GM10266 (cell line): ENCODE results near the gene ARMC9.

Experiments
- DNase-seq: peaks from one replicate; pipeline ENCODE4 v3.0.0; 2012; ENCODE audit errors: extremely low spot score
- TF ChIP-seq, protein P1 (sequence below): IDR thresholded peaks from 2 replicates; pipeline ENCODE4 v1.5.1; 2012; ENCODE audit warnings: mild to moderate bottlenecking, low read depth; ENCODE audit not compliant: control insufficient read depth, insufficient read depth; ENCODE audit errors: missing control alignments

Gene ARMC9

DNA sequence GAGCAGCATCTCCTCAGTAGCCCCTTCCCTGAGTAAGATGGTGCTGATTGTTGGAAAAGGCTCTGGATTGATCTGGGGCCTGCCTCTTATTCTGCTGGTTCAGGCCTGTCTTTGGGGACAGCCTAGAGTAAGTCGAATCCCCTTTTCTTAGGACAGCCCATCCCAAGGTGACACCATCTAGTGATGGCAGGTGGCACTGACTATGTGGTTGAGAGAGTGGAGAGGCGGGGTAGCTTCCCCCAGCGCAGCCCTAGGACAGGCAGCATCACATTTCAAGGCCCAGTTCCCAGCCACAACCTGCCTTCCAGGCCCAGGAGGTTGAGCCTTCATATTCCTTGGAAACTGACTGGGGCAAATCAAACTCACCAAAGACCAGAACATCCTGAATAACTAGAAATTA lies 128.0 kb downstream of the ARMC9 start:
- TF ChIP-seq, protein P1, sequence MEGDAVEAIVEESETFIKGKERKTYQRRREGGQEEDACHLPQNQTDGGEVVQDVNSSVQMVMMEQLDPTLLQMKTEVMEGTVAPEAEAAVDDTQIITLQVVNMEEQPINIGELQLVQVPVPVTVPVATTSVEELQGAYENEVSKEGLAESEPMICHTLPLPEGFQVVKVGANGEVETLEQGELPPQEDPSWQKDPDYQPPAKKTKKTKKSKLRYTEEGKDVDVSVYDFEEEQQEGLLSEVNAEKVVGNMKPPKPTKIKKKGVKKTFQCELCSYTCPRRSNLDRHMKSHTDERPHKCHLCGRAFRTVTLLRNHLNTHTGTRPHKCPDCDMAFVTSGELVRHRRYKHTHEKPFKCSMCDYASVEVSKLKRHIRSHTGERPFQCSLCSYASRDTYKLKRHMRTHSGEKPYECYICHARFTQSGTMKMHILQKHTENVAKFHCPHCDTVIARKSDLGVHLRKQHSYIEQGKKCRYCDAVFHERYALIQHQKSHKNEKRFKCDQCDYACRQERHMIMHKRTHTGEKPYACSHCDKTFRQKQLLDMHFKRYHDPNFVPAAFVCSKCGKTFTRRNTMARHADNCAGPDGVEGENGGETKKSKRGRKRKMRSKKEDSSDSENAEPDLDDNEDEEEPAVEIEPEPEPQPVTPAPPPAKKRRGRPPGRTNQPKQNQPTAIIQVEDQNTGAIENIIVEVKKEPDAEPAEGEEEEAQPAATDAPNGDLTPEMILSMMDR = no peak

DNA sequence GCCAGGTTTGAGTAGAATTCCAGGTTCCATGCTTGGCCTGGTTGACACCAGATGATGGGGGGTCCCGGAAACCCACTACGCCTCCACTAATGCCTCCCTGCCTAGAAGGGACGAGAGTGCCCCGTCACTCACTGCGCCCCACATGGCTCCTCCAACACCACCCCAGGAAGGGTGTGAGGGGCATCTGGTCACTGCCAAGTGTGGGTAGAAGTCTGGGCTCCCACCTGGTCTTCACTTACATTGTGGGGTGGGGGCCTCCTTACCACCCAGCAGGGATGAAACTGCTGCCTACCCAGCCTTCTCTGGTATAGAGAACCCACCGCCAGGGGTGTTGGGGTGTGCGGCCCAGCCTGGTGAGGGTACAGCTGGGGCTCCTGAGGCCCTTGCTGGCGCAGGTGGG lies 131.9 kb downstream of the ARMC9 start:
- TF ChIP-seq, protein P1 = no peak
- DNase-seq = no peak

More for the DNA sequence above, 128.0 kb downstream of the ARMC9 start:
- no peak for DNase-seq

DNA sequence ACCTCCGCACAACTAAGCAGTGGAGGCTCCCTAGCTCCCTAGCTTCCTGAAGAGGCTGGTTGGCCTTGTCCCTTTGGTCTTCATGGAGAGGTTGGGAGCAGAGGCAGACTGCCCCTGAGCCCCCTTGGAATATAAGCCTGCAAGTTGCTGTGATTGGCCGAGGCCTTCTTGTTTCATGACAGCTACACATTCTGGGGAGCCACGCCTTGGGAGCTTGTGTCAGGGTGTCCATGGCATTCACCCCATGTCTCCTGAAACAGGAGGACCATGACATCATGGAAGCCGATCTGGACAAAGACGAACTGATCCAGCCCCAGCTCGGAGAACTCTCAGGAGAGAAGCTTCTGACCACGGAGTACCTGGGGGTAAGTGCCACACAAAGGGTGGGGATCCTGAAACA lies 133.1 kb downstream of the ARMC9 start:
- no peak for DNase-seq
- TF ChIP-seq, protein P1 = no peak

DNA sequence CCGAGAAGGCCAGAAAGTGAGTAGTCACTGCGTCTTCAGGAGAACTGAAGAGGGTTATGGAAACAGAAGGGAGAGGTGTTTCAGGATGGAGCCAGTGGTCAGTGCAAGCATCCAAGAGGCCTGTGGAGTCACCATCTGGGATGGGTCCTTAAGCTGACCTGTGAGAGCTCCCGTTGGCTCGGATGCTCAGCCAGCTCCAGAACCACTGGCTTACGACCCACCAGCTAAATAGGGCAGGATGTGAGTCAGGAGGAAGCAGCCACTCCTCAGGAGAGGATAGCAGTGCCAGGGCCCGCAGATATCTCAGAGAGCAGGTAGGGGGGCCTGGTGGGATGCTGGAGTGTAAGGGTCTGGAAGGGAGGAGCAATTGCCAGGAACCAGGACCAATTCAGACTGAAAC lies 134.0 kb downstream of the ARMC9 start:
- TF ChIP-seq, protein P1 = no peak
- DNase-seq = no peak

DNA sequence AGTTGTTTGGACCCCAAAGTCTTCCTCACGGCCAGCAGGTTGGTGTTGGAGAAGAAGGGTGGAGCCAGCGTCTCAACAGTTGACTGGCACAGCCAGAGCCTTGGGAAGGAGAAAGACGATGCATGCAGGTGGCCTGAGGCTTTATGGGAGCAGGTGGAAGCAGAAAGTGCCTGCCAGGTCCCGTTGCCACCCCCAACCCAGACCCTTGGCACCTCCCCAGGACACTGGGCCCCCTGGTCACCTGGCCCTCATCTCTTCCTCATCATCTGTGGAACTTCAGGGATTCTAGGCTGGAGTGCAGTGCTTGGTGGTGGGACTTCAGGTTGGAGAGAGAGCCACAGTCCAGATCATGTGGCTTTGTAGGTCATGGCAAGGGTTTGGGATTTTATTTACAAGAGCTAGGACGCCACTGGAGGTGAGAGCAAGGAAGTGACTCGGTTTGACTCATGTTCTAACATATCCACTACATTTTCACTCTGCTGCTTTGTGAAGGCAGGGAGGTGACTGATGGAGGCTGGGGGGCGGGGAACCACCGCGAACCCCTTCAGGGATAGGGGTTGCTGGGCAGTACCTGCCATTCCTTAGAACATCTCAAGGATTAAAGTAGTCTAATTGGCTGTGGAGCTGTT lies 134.6 kb downstream of the ARMC9 start:
- no peak for DNase-seq
- TF ChIP-seq, protein P1 = no peak

DNA sequence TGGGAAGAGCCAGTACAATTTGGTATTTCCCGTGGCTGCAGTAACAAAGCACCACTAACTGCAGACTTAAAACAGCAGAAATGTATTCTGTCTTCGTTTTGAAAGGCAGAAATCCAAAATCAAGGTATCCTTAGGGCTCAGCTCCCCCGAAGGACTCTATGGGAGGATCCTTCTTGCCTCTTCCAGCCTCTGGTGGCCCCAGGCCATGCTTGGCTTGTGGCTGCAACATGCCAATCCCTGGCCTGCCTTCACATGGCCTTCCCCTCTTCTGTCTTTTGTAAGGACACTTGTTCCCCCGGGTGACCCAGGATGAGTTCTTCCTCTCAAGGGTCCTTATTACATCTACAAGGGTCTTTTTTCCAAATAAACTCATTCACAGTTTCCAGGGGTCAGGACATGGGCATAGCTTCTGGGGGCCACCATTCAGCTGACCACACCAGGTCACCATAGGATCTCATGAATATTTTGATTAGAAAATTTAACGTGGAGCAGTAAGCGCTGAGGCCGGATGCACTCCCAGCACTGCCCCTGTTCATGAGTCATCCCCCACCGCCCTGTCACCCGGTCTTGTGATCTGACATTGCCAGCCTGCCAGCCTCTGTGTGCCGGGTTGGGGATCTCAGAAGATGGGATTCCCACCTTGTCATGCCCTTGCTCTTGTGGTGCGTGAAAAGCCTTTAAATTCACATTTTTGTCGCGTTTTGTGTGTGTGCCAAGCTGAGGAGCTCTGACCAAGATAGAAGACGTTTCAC lies 135.9 kb downstream of the ARMC9 start:
- TF ChIP-seq, protein P1 = no peak
- DNase-seq = no peak

DNA sequence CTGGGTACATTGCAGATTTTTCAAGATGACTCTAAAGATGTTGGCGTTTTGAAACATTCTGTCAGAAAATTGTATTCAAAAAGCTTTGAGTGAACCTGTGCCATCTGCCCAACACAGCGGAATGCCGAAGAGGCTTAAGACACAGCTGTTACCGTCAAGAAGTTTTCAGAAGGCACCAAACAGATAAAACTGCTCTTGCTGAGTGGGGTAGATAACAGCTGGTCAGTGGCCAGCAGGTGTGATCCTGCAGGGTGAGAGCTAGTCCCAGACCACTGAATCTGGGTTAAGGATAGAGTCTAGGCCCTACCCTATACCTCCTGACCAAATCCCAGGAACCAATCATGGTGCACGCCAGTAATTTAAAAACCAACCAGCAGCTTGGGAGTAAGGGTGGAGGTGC lies 136.6 kb downstream of the ARMC9 start:
- TF ChIP-seq, protein P1 = no peak
- no peak for DNase-seq
